Endothelial cell (in vitro differentiated cells): ENCODE results near the gene JSRP1. TPM values are rescaled to one million over a fixed set of nuclear protein-coding genes. Genes with fewer than 3 reads are reported as not detected.

Source experiments
- DNase-seq: peaks from one replicate; pipeline ENCODE4 v3.0.0; 2021; ENCODE audit warnings: low spot score
- H3K27ac Mint-ChIP-seq: one replicate; pipeline ENCODE4 v1.8.0; 2021; ENCODE audit warnings: mixed read lengths, inconsistent platforms; ENCODE audit not compliant: unreplicated experiment
- H3K27me3 Mint-ChIP-seq: one replicate; pipeline ENCODE4 v1.8.0; 2021; ENCODE audit warnings: mild to moderate bottlenecking, moderate library complexity, mixed read lengths, inconsistent platforms; ENCODE audit not compliant: unreplicated experiment
- H3K36me3 Mint-ChIP-seq: one replicate; pipeline ENCODE4 v1.8.0; 2021; ENCODE audit warnings: mild to moderate bottlenecking, low read depth, mixed read lengths, inconsistent platforms; ENCODE audit not compliant: unreplicated experiment
- H3K4me1 Mint-ChIP-seq: one replicate; pipeline ENCODE4 v1.8.0; 2021; ENCODE audit warnings: mild to moderate bottlenecking, mixed read lengths, inconsistent platforms; ENCODE audit not compliant: unreplicated experiment
- H3K4me3 Mint-ChIP-seq: one replicate; pipeline ENCODE4 v1.8.0; 2021; ENCODE audit warnings: mild to moderate bottlenecking, mixed read lengths, inconsistent platforms; ENCODE audit not compliant: unreplicated experiment
- H3K9me3 Mint-ChIP-seq: one replicate; pipeline ENCODE4 v1.8.0; 2021; ENCODE audit warnings: mixed read lengths, inconsistent platforms; ENCODE audit not compliant: unreplicated experiment
- total RNA-seq: library from RNA; stranded (reverse); fragmentation: NEBNext Ultra II Directional; extraction: Animal tissue kit (Norgen Biotek cat#: 25700); gene quantifications from one replicate; pipeline ENCODE4 v1.2.1, GENCODE V29; 2021; ENCODE audit not compliant: unreplicated experiment
- TF ChIP-seq, protein P1 (sequence below): fragments of 200-600 bp; sonication (generic); IDR thresholded peaks from one replicate; pipeline ENCODE4 v1.5.0; 2021; ENCODE audit warnings: antibody characterized with exemption; ENCODE audit not compliant: unreplicated experiment

Gene JSRP1
- total RNA-seq, 1 donor from 2014 or later, result not detected

DNA sequence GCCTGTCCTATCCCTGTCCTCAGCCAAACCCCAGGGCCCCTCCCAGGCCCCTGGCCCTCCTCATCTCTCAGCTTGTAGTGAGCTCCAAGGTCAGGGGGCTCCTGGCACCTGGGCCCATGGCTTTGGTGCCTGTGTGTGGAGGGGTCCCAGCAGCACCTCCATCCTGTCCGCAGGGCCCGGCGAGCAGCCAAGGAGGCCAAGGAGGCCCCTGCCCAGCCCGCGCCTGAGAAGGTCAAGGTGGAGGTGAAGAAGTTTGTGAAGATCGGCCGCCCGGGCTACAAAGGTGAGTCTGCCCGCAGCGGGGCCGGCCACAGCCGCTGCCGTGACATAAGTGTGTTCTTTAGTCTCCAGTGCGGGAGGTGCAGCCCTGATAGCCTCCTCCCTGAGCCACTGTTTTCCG, 10.9 kb downstream of the JSRP1 start:
- Mint-ChIP-seq H3K27ac (no peak overlapping the region), H3K4me3 (no peak overlapping the region), H3K36me3 (peaks cover 12% of the 10 kb centered on the region), H3K4me1 (peaks cover 21% of the 10 kb centered on the region), H3K27me3 (peaks cover 6% of the 10 kb centered on the region), H3K9me3 (no peaks in the 10 kb centered on the region)
- TF ChIP-seq, protein P1, sequence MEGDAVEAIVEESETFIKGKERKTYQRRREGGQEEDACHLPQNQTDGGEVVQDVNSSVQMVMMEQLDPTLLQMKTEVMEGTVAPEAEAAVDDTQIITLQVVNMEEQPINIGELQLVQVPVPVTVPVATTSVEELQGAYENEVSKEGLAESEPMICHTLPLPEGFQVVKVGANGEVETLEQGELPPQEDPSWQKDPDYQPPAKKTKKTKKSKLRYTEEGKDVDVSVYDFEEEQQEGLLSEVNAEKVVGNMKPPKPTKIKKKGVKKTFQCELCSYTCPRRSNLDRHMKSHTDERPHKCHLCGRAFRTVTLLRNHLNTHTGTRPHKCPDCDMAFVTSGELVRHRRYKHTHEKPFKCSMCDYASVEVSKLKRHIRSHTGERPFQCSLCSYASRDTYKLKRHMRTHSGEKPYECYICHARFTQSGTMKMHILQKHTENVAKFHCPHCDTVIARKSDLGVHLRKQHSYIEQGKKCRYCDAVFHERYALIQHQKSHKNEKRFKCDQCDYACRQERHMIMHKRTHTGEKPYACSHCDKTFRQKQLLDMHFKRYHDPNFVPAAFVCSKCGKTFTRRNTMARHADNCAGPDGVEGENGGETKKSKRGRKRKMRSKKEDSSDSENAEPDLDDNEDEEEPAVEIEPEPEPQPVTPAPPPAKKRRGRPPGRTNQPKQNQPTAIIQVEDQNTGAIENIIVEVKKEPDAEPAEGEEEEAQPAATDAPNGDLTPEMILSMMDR, result no peak
- DNase-seq, result no peak

DNA sequence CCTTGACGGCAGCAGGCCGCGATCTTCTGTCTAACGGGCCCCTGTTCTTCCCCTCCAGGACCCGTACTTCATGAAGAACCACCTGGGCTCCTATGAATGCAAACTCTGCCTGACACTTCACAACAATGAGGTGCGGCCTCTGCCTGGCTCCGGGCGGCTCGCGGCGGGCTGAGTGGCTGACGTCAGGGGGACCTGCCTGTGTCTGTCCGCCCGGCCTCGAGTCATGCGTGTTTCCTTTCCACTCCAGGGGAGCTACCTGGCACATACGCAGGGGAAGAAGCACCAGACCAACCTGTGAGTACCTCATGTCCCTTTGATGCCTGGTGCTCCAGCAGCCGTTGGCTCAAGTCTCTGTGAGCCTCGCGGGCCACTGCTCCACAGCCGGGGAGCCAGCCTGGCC, 11.7 kb downstream of the JSRP1 start:
- no peak overlapping the region for H3K27ac Mint-ChIP-seq
- no peaks in the 10 kb centered on the region for H3K9me3 Mint-ChIP-seq
- H3K27me3 Mint-ChIP-seq, result peaks cover 4% of the 10 kb centered on the region
- H3K4me3 Mint-ChIP-seq, result no peak overlapping the region
- TF ChIP-seq, protein P1, result no peak
- no peak for DNase-seq
- peaks cover 26% of the 10 kb centered on the region for H3K4me1 Mint-ChIP-seq
- peaks cover 12% of the 10 kb centered on the region for H3K36me3 Mint-ChIP-seq

DNA sequence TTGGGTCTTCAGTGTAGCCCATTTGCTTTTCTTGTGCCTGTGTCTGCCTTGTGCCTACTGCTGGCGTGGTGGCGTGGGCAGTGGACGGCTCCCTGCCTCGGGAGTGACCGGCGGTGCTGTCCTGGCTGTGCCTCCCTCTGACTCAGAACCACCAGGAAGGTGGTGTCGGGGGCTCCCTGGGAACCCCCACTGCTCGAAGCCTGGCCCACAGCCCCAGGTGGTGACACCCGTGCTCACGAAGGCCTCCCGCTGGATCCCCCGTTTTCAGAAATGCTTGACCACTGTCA, 12.1 kb downstream of the JSRP1 start:
- Mint-ChIP-seq H3K9me3 (no peaks in the 10 kb centered on the region), H3K27ac (no peak overlapping the region), H3K4me3 (no peak overlapping the region), H3K27me3 (peaks cover 4% of the 10 kb centered on the region), H3K4me1 (peaks cover 29% of the 10 kb centered on the region), H3K36me3 (peaks cover 12% of the 10 kb centered on the region)
- TF ChIP-seq, protein P1, result no peak
- no peak for DNase-seq

DNA sequence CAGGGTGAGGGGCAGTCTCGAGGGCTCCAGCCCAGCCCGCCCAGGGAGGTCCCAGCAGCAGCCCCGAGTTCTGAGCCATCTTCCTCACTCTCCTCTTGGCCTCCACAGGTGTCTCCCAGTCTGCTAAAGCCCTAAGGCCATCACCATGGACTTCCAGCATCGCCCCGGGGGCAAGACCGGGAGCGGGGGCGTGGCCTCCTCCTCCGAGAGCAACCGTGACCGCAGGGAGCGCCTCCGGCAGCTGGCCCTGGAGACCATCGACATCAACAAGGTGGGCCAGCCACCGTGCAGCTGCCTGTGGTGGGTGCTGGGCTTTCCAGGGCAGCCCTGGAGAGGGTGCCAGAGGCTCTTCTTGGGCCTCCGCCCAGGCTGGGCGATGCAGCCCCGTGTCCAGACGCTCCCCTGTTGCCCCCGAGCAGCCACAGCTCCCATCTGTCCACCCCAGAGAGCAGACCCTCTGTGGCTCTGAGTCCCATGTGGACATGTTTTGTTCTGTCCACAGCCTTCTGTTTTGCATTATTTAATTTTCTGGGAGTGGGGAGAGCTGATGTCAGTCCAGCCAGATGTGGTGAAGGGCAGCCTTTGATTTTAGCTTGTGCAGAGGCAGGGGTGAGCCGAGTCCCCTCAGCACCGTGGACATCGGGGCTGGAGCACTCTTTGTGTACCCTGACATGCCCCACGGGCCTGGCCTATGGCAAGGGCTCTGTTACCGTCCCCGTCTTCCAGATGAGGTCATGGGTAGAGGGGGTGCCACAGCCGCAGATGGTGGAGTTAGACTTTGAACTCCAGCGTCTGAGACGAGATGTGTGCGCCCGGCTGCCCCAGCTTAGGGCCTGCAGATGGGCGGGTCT, 12.7 kb downstream of the JSRP1 start:
- TF ChIP-seq, protein P1, result no peak
- Mint-ChIP-seq H3K27ac (no peak overlapping the region), H3K4me3 (no peak overlapping the region), H3K36me3 (peaks cover 16% of the 10 kb centered on the region), H3K27me3 (peaks cover 6% of the 10 kb centered on the region), H3K9me3 (no peaks in the 10 kb centered on the region), H3K4me1 (peaks cover 34% of the 10 kb centered on the region)
- DNase-seq, result no peak

DNA sequence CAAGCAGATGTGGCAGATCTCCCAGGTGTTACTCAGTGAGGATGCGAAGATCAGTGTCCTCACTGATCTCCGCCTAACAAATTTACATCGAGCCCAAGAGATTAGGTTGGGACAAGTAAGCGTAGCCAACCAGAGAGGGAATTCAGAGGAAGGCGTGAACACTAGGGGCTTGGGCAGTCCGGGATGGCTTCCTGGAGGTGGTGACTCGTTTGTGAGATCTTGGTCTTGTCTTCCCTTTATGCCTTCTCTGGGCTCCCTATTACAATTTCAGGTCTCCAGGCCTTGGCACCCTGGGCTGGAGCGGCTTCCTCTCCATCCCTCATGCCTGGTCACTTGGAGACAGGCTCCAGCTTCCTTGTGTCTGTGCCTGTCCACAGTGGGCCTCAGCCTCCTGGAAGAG, 13.4 kb downstream of the JSRP1 start:
- H3K36me3 Mint-ChIP-seq, result peaks cover 19% of the 10 kb centered on the region
- DNase-seq, result no peak
- peak overlapping the region; percentile 59 for H3K27ac Mint-ChIP-seq
- peaks cover 40% of the 10 kb centered on the region for H3K4me1 Mint-ChIP-seq
- TF ChIP-seq, protein P1, result no peak
- no peaks in the 10 kb centered on the region for H3K9me3 Mint-ChIP-seq
- peaks cover 11% of the 10 kb centered on the region for H3K27me3 Mint-ChIP-seq
- H3K4me3 Mint-ChIP-seq, result peak overlapping the region; percentile 57
